Measurements from ENCODE around the gene TMEM204.

GRCh38 chr16:1573301-1573700 is 39.8 kb downstream of the TMEM204 start:
- no peak for TF ChIP-seq CTCF (conservative IDR thresholded peaks at IDR 0.05 in 1 of 2, IDR thresholded peaks at IDR 0.05 in 1 of 2; ENCODE audit: low read depth in 1 of 2, low read length in 2 of 2)
- no peak for TF ChIP-seq EZH2 (IDR thresholded peaks at IDR 0.05; ENCODE audit: low read length, missing control alignments)

All from fibroblast of lung (primary cell).